NT2/D1 (cell line): ENCODE data around the gene GOLGA3.

ENCODE experiments used
- SUZ12 ChIP-seq: IDR thresholded peaks from 2 replicates; pipeline ENCODE4 v1.6.1; 2011; ENCODE audit not compliant: insufficient read length, insufficient read depth; ENCODE audit errors: extremely low read depth
- YY1 ChIP-seq: IDR thresholded peaks from 2 replicates; pipeline ENCODE4 v1.6.1; 2011; ENCODE audit not compliant: insufficient read length, insufficient read depth
- ZNF274 ChIP-seq: IDR thresholded peaks from 2 replicates; pipeline ENCODE4 v1.6.1; 2011; ENCODE audit warnings: mild to moderate bottlenecking, low read depth, low read length

DNA sequence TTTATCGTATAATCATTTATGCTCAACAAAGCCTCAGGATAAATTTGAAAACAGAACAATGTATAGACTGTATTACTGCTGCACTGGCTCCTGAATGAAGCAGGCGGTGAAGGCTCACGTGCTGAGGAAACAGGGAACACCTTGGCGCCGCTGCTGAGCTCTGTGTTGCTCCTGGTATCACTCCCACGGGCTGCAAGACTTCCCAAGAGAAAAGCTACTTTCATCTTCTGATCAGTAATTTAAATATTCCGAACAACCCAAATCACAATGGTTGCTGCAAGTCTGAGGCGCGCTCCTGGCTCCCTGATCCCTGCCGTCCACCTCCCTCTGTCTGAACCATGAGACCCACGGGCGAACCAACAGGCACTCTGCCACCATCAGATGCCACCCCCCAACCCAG is 102.3 kb downstream of the GOLGA3 start:
- TF ChIP-seq ZNF274 (no peak), YY1 (no peak), SUZ12 (no peak)
